ENCODE data around the gene HLA-E.
"Not testable (repeated sequence)": the region's sequence is repeated elsewhere in the genome, so short reads cannot be mapped to it uniquely, and the experiment has no call there.

DNA sequence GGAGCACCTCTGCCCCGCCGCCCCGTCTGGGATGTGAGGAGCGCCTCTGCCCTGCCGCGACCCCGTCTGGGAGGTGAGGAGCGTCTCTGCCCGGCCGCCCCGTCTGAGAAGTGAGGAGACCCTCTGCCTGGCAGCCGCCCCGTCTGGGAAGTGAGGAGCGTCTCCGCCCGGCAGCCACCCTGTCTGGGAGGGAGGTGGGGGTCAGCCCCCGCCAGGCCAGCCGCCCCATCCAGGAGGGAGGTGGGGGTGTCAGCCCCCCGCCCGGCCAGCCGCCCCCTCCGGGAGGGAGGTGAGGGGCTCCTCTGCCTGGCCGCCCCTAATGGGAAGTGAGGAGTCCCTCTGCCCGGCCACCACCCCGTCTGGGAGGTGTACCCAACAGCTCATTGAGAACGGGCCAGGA is 14.2 kb upstream of the HLA-E start:
- TF ChIP-seq, protein P1, sequence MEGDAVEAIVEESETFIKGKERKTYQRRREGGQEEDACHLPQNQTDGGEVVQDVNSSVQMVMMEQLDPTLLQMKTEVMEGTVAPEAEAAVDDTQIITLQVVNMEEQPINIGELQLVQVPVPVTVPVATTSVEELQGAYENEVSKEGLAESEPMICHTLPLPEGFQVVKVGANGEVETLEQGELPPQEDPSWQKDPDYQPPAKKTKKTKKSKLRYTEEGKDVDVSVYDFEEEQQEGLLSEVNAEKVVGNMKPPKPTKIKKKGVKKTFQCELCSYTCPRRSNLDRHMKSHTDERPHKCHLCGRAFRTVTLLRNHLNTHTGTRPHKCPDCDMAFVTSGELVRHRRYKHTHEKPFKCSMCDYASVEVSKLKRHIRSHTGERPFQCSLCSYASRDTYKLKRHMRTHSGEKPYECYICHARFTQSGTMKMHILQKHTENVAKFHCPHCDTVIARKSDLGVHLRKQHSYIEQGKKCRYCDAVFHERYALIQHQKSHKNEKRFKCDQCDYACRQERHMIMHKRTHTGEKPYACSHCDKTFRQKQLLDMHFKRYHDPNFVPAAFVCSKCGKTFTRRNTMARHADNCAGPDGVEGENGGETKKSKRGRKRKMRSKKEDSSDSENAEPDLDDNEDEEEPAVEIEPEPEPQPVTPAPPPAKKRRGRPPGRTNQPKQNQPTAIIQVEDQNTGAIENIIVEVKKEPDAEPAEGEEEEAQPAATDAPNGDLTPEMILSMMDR (IDR thresholded peaks at IDR 0.05; ENCODE audit: insufficient read depth, low read length, poor library complexity, severe bottlenecking): not testable (repeated sequence)
- TF ChIP-seq EZH2phosphoT487 (conservative IDR thresholded peaks at IDR 0.05; ENCODE audit: low read length): not testable (repeated sequence)

Measured in SU-DHL-6 (cell line).